Ureter (tissue), 1 donor: ENCODE measurements around the gene TEAD1. TPM values are rescaled to one million over a fixed set of nuclear protein-coding genes. Genes with fewer than 3 reads are reported as not detected.

Experiments
- DNase-seq: peaks from one replicate; pipeline ENCODE4 v3.0.0-alpha.2; 2020; ENCODE audit warnings: low spot score
- total RNA-seq: library from RNA; stranded (reverse); gene quantifications from one replicate; pipeline ENCODE4 v1.2.4, GENCODE V29; 2023
- donor health status: DM: yes; HTN: yes; CAD: no.

The TEAD1 gene
- total RNA-seq, 1 donor from 2014 or later, result 117 TPM

GRCh38 chr11:12789054-12789453 lies 114.8 kb downstream of the TEAD1 start:
- DNase-seq, result no peak

GRCh38 chr11:12789596-12790215 lies 115.5 kb downstream of the TEAD1 start:
- no peak for DNase-seq

GRCh38 chr11:12790861-12791616 lies 116.8 kb downstream of the TEAD1 start:
- no peak for DNase-seq

- DNase-seq, result no peak
Observed at GRCh38 chr11:12792018-12792417, 117.8 kb downstream of the TEAD1 start.

GRCh38 chr11:12792590-12792989 lies 118.4 kb downstream of the TEAD1 start:
- DNase-seq, result no peak

- DNase-seq, result no peak
Observed at GRCh38 chr11:12793065-12793464, 118.8 kb downstream of the TEAD1 start.

GRCh38 chr11:12793506-12793905 lies 119.3 kb downstream of the TEAD1 start:
- DNase-seq, result no peak

GRCh38 chr11:12794576-12795230 lies 120.5 kb downstream of the TEAD1 start:
- no peak for DNase-seq

- DNase-seq, result no peak
Observed at GRCh38 chr11:12797996-12798395, 123.8 kb downstream of the TEAD1 start.

GRCh38 chr11:12798609-12799011 lies 124.4 kb downstream of the TEAD1 start:
- no peak for DNase-seq

- no peak for DNase-seq
Observed at GRCh38 chr11:12799334-12799835, 125.2 kb downstream of the TEAD1 start.

GRCh38 chr11:12800032-12800671 lies 125.9 kb downstream of the TEAD1 start:
- no peak for DNase-seq

- DNase-seq, result no peak
Observed at GRCh38 chr11:12800871-12801270, 126.7 kb downstream of the TEAD1 start.

GRCh38 chr11:12801976-12802375 lies 127.8 kb downstream of the TEAD1 start:
- no peak for DNase-seq

- peak; percentile 71 for DNase-seq
Observed at GRCh38 chr11:12802418-12803085, 128.3 kb downstream of the TEAD1 start.

- no peak for DNase-seq
Observed at GRCh38 chr11:12803086-12803826, 129.0 kb downstream of the TEAD1 start.

GRCh38 chr11:12806113-12806512 lies 131.9 kb downstream of the TEAD1 start:
- DNase-seq, result no peak

- DNase-seq, result no peak
Observed at GRCh38 chr11:12807621-12808020, 133.4 kb downstream of the TEAD1 start.

GRCh38 chr11:12808519-12808918 lies 134.3 kb downstream of the TEAD1 start:
- no peak for DNase-seq

- no peak for DNase-seq
Observed at GRCh38 chr11:12809364-12809763, 135.1 kb downstream of the TEAD1 start.
